A549 (cell line): ENCODE results near the gene IRAG1. TPM values are rescaled to one million over a fixed set of nuclear protein-coding genes. Genes with fewer than 3 reads are reported as not detected.

ENCODE experiments used
- ATAC-seq, 2 experiments: fragments of 200-7000 bp in 1 of 2; fragments of >200 bp in 1 of 2; cut with Nextera tagmentation in 1 of 2; cut with Tn5 transposase in 1 of 2; 3 replicates each; pipeline versions ENCODE4 v1.8.0 to v1.9.1; 2018 to 2020; ENCODE audit warnings: mild to moderate bottlenecking in 1 of 2, moderate library complexity in 1 of 2
- CTCF ChIA-PET: fragments of 300-600 bp; sonication (Branson Sonifier 250); formaldehyde crosslinking; extraction: SDS; loops from one replicate; lab custom pipeline; 2021; ENCODE audit warnings: antibody characterized with exemption, inconsistent platforms; lab: Yijun Ruan, JAX
- POLR2A ChIA-PET: fragments of 350-600 bp; formaldehyde crosslinking; extraction: SDS; loops from one replicate; lab custom pipeline; 2021; ENCODE audit warnings: antibody characterized with exemption, inconsistent platforms; lab: Yijun Ruan, JAX
- DNase-seq, 2 experiments: peaks; one replicate each; pipeline versions ENCODE4 v3.0.0 to v3.0.0-alpha.2; 2011 to 2016; ENCODE audit warnings: low read depth in 1 of 2, low spot score in 1 of 2
- FAIRE-seq: peaks from 2 replicates; lab custom pipeline; 2011; peaks lifted over from hg19 to GRCh38; lab: Jason Lieb, UNC
- H3K27ac ChIP-seq, 2 experiments: fragments of >200 bp; sonication (Bioruptor Twin); formaldehyde crosslinking; 3 replicates each; pipeline ENCODE4 v1.5.1; 2016 to 2017
- H3K4me1 ChIP-seq: fragments of >200 bp; sonication (Bioruptor Twin); formaldehyde crosslinking; 3 replicates; pipeline ENCODE4 v1.6.1; 2016
- H3K4me2 ChIP-seq: fragments of >200 bp; sonication (Bioruptor Twin); formaldehyde crosslinking; 3 replicates; pipeline ENCODE4 v1.6.1; 2016
- H3K4me3 ChIP-seq: fragments of >200 bp; sonication (Bioruptor Twin); formaldehyde crosslinking; 3 replicates; pipeline ENCODE4 v1.5.1; 2016
- H3K9me3 ChIP-seq: fragments of >200 bp; sonication (Bioruptor Twin); formaldehyde crosslinking; 3 replicates; pipeline ENCODE4 v1.6.1; 2016
- CBX2 ChIP-seq: fragments of 200-600 bp; sonication (generic); IDR thresholded peaks from 2 replicates; pipeline ENCODE4 v1.6.1; 2016; ENCODE audit warnings: low read depth, mild to moderate bottlenecking, borderline replicate concordance
- CEBPB ChIP-seq, 2 experiments: fragments of >200 bp in 1 of 2; sonication (Bioruptor Twin) in 1 of 2; formaldehyde crosslinking in 1 of 2; IDR thresholded peaks; 2 replicates each; pipeline ENCODE4 v1.6.1; 2012 to 2016
- EHF ChIP-seq: fragments of 250-450 bp; sonication (Bioruptor Pico); IDR thresholded peaks from 2 replicates; pipeline ENCODE4 v1.5.0; 2020; ENCODE audit warnings: mild to moderate bottlenecking
- FOSB ChIP-seq: fragments of 250-450 bp; sonication (Bioruptor Pico); IDR thresholded peaks from 2 replicates; pipeline ENCODE4 v1.5.0; 2020; ENCODE audit warnings: mild to moderate bottlenecking, moderate library complexity
- GATA3 ChIP-seq: IDR thresholded peaks from 2 replicates; pipeline ENCODE4 v1.6.1; 2012; ENCODE audit warnings: borderline replicate concordance
- HDAC2 ChIP-seq: fragments of 200-600 bp; sonication (generic); IDR thresholded peaks from 2 replicates; pipeline ENCODE4 v1.6.1; 2016
- HOXA7 ChIP-seq: fragments of 250-450 bp; sonication (Bioruptor Pico); IDR thresholded peaks from 2 replicates; pipeline ENCODE4 v1.5.0; 2020; ENCODE audit warnings: mild to moderate bottlenecking, moderate library complexity
- HOXB13 ChIP-seq: fragments of 250-450 bp; sonication (Bioruptor Pico); IDR thresholded peaks from 2 replicates; pipeline ENCODE4 v1.5.0; 2020; ENCODE audit warnings: low read depth, mild to moderate bottlenecking, moderate library complexity
- JUN ChIP-seq, 2 experiments: fragments of >200 bp; sonication (Bioruptor Twin); formaldehyde crosslinking; IDR thresholded peaks; 2 replicates in 1 of 2; 3 replicates in 1 of 2; pipeline ENCODE4 v1.6.1; 2016 to 2017
- MAFK ChIP-seq: fragments of 450-650 bp; IDR thresholded peaks from 2 replicates; pipeline ENCODE4 v1.6.1; 2014; ENCODE audit not compliant: partially characterized antibody
- NFE2L2 ChIP-seq: fragments of 150-350 bp; conservative IDR thresholded peaks from 2 replicates; pipeline ENCODE4 v1.6.1; 2014; ENCODE audit warnings: low read length
- NR3C1 ChIP-seq: fragments of >200 bp; sonication (Bioruptor Twin); formaldehyde crosslinking; IDR thresholded peaks from 3 replicates; pipeline ENCODE4 v1.6.1; 2017
- RARB ChIP-seq: fragments of 250-450 bp; sonication (Bioruptor Pico); IDR thresholded peaks from 2 replicates; pipeline ENCODE4 v1.8.0; 2021; ENCODE audit warnings: mild to moderate bottlenecking, moderate library complexity
- TP53 ChIP-seq: fragments of 250-450 bp; sonication (Bioruptor Pico); IDR thresholded peaks from 2 replicates; pipeline ENCODE4 v1.5.0; 2021; ENCODE audit warnings: mild to moderate bottlenecking, moderate library complexity
- ZFP36 ChIP-seq: fragments of 450-650 bp; IDR thresholded peaks from 2 replicates; pipeline ENCODE4 v1.6.1; 2014; ENCODE audit warnings: borderline replicate concordance; ENCODE audit not compliant: partially characterized antibody
- ZSCAN20 ChIP-seq: fragments of 250-450 bp; sonication (Bioruptor Pico); IDR thresholded peaks from 2 replicates; pipeline ENCODE4 v1.8.0; 2022; ENCODE audit warnings: mild to moderate bottlenecking, moderate library complexity
- WGBS: methylation state at CpG from one replicate; pipeline ENCODE4 v1.1.6; 2017; ENCODE audit errors: missing lambda C conversion rate; 5-methylcytosine and 5-hydroxymethylcytosine counted together
- polyA plus RNA-seq, 4 experiments: library from polyadenylated mRNA; depleted of rRNA in 3 of 4; stranded (reverse); fragments of >200 nt; fragmentation: RNase III in 1 of 4; extraction: RNeasy Plus Mini Kit Qiagen cat#74134 plus additional on column Dnase treatment in 1 of 4; gene quantifications; 2 replicates in 3 of 4; 3 replicates in 1 of 4; pipeline ENCODE4 v1.2.3, GENCODE V29; 2011 to 2017
- TF ChIP-seq, protein P1 (sequence below): fragments of 450-650 bp; IDR thresholded peaks from 2 replicates; pipeline ENCODE4 v1.6.1; 2014; ENCODE audit warnings: antibody characterized with exemption
- TF ChIP-seq, protein P2 (sequence below): fragments of >200 bp; sonication (Bioruptor Twin); formaldehyde crosslinking; IDR thresholded peaks from 3 replicates; pipeline ENCODE4 v1.5.1; 2016

Gene IRAG1
- polyA plus RNA-seq, 2 of the 4 experiments (the other 2 are of a cell fraction), result 0.05 TPM; not detected in 1

DNA sequence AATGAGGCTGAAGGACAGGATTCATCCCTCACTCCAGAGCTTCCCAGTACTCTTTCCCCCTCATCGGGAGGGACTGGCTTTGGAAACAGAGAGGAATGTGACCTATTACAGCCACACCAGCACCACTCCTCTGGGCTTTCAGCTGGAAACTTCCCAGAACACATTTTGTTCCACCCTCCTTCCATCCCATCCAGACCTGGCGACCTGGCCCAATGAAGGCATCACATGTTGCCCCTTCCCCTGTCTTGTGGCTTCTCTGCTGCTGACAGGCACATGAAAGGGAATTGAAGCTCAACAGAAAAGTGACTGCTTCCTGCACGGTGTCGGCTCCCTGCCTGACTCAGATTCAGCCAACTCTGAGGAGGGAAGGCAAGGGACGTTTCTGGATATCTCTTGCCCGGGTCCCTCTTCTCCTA lies 19.1 kb downstream of the IRAG1 start:
- no peaks in the 10 kb centered on the region for H3K9me3 ChIP-seq
- H3K4me2 ChIP-seq, result peak overlapping the region; percentile 63
- DNase-seq (no peak), ATAC-seq (peak in 1 of 2 experiments; percentile 57; a peak in 3 of 6 replicates)
- POLR2A ChIA-PET, result no interaction called here
- WGBS, result 79% methylated on average over 6 of the region's 6 CpGs
- H3K27ac ChIP-seq, result peak overlapping the region in 1 of 2 experiments; percentile 15; a peak in 1 of 6 replicates
- peaks cover 23% of the 10 kb centered on the region for H3K4me1 ChIP-seq
- TF ChIP-seq CBX2, result no peak
- no peak for TF ChIP-seq EHF
- TF ChIP-seq JUN (IDR thresholded peaks at IDR 0.05), result no peak
- TF ChIP-seq CEBPB (IDR thresholded peaks at IDR 0.05), result no peak
- TF ChIP-seq RARB (CRISPR knock-in tag), result no peak
- no peak for TF ChIP-seq NFE2L2
- TF ChIP-seq, all 56 proteins: peak for 0
- H3K4me3 ChIP-seq, result no peak overlapping the region
- CTCF ChIA-PET, result interaction anchor here (1.1 to 1.4 kb wide), 4 partner anchors 9 to 61 kb away, joined by 3 to 4 read pairs (median 4); no protein-coding TSS in a partner anchor
- FAIRE-seq, result no peak

DNA sequence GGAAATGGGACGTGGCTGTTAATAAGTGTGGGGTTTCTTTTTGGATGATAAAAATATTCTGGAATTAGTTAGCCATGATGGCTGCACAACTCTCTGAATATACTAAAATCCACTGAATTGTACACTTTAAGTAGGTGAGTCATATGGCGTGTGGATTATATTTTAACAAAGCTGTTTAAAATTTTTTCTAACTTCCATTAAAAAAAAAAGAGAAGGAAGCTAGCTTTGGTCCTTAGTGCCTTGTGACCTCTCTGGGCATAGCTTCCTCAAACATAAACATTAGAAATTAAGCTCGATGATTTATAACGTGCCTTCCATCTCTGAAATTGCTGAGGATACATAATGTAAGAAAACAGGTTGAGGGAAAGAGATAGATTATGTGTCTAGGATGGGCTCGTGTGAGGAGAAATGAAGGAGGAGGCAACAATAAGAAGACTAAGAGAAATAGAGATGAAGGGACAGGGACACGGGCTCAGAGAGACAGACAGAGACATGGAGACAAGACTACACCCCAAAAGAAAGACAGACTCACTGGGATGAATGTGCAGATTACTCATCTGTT lies 20.0 kb downstream of the IRAG1 start:
- FAIRE-seq (no peak), ATAC-seq (peak in 1 of 2 experiments; percentile 22; a peak in 2 of 6 replicates), DNase-seq (no peak)
- H3K4me3 ChIP-seq, result no peak overlapping the region
- ChIA-PET POLR2A (no interaction called here), CTCF (interaction anchor here (0.6 to 1.4 kb wide), 4 partner anchors 8 to 160 kb away, joined by 3 to 4 read pairs (median 3); no protein-coding TSS in a partner anchor)
- WGBS, result 17% methylated on average over 6 of the region's 6 CpGs
- TF ChIP-seq MAFK (peak; percentile 35), TP53 (CRISPR knock-in tag) (no peak)
- no peaks in the 10 kb centered on the region for H3K9me3 ChIP-seq
- H3K27ac ChIP-seq, result peak overlapping the region; percentile 10 to 34; a peak in 2 of 6 replicates
- H3K4me1 ChIP-seq, result peaks cover 31% of the 10 kb centered on the region
- H3K4me2 ChIP-seq, result peak overlapping the region; percentile 63

DNA sequence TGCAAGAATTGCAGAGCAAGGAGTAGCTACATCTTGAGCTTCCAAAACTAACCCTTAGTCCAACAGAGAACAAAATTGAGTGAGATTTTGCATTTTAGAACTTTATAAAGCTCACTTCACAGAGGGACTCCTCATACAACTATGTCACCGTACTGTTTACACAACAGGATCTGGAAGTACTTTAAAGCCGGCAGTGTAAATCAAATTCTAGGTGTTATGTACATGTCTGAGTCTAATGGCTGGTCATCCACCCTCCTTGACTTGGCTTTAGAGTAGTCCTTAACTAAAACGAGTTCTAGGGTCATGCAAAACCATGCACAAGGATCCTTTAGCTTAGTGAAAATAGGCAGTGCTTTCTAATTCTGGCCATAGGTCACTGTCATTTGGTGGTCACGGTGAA lies 23.5 kb downstream of the IRAG1 start:
- Histone ChIP-seq H3K27ac (peak overlapping the region in 1 of 2 experiments; percentile 63; a peak in 4 of 6 replicates), H3K4me3 (no peak overlapping the region), H3K9me3 (no peaks in the 10 kb centered on the region), H3K4me2 (0 out of 3 replicates have a peak overlapping the region, but pooled peaks have one; percentile 48), H3K4me1 (peaks cover 54% of the 10 kb centered on the region)
- FAIRE-seq (peak; percentile 23), DNase-seq (no peak), ATAC-seq (no peak)
- 69% methylated on average over 4 of the region's 4 CpGs for WGBS
- ChIA-PET CTCF (interaction anchor here (0.8 to 3.1 kb wide), 3 partner anchors 10 to 40 kb away, joined by 3 to 11 read pairs (median 5); no protein-coding TSS in a partner anchor), POLR2A (interaction anchor here (0.6 kb wide), 1 partner anchor 10 kb away, joined by 3 read pairs; no protein-coding TSS in a partner anchor)
- TF ChIP-seq HDAC2, result no peak
- TF ChIP-seq FOSB (CRISPR knock-in tag), result no peak
- TF ChIP-seq, protein P1, sequence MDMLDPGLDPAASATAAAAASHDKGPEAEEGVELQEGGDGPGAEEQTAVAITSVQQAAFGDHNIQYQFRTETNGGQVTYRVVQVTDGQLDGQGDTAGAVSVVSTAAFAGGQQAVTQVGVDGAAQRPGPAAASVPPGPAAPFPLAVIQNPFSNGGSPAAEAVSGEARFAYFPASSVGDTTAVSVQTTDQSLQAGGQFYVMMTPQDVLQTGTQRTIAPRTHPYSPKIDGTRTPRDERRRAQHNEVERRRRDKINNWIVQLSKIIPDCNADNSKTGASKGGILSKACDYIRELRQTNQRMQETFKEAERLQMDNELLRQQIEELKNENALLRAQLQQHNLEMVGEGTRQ, result no peak

DNA sequence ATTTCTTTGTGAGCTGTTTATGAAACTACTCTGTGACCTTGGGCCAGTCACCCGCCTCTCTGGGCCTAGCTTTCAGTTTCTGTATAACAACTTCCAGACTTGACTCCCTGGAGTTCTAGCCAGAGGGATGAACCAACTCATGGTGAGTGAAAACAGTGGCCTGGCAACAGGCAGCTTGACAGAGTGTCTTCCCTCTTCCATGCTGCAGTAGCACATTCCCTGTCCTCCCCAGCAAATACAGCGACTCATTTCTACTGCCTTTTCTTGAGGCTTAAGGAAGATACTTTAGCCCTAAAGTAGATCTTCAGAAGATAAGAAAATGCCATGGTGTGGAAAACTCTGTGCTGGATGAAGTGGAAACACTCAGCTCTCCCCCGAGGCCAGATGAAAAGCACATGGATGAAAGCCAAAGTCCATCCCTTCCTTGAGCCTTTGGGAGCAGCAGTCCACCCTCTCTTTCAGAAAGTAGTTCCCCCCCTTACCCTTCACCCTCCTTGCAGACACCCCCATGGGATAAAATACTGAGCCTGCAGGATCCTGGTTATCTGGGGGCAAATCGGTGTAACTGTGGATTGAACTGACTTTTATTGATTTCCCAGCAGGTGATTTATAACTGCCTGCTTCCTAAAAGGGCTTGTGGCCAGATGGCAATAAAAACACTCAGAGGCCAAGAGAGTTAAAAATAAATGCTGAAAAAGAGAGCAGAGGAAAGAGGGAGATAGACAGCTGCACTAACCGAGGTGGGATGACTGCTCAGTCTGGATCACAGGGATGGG lies 24.1 kb downstream of the IRAG1 start:
- ChIA-PET POLR2A (interaction anchor here (0.6 to 0.7 kb wide), 2 partner anchors 9 to 128 kb away, joined by 3 read pairs; partner anchors contain the start of gene RNF141), CTCF (interaction anchor here (0.8 to 3.1 kb wide), 3 partner anchors 10 to 39 kb away, joined by 3 to 11 read pairs (median 5); no protein-coding TSS in a partner anchor)
- WGBS, result 50% methylated on average over 5 of the region's 5 CpGs
- H3K9me3 ChIP-seq, result no peaks in the 10 kb centered on the region
- H3K27ac ChIP-seq, result peak overlapping the region; percentile 13 to 63; a peak in 5 of 6 replicates
- H3K4me2 ChIP-seq, result peak overlapping the region; percentile 48
- ATAC-seq (peak in 1 of 2 experiments; percentile 49; a peak in 3 of 6 replicates), FAIRE-seq (no peak)
- TF ChIP-seq GATA3 (peak; percentile 28; the same call in 1 of the 2 replicates), HDAC2 (no peak)
- TF ChIP-seq, all 56 proteins: peak for 1
- peak in 1 of 2 experiments; percentile 29 for DNase-seq
- H3K4me3 ChIP-seq, result no peak overlapping the region
- H3K4me1 ChIP-seq, result peaks cover 52% of the 10 kb centered on the region

DNA sequence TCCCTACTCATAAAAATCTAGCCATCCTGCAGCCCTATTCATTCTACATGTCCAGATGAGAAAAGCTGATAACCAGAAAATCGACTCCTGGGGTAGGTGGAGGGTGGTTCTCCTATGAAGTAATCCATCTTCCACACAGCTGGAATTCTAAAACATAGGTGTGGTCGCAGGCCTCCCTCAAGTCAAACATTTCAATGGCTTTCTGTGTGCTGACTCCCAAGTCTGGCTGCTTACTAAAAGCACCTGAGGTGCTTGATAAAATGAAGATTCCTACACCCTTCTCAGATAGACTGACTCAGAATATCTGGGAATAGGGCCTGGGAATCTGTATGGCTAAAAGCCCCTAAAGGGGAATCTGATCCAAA lies 26.1 kb downstream of the IRAG1 start:
- peak overlapping the region; percentile 74 to 82 for H3K27ac ChIP-seq
- no peak for TF ChIP-seq ZFP36
- no peak for TF ChIP-seq NR3C1
- TF ChIP-seq MAFK, result no peak
- TF ChIP-seq JUN (IDR thresholded peaks at IDR 0.05), result no peak
- TF ChIP-seq EHF, result no peak
- no peak for TF ChIP-seq HOXB13 (CRISPR knock-in tag)
- TF ChIP-seq, protein P2, sequence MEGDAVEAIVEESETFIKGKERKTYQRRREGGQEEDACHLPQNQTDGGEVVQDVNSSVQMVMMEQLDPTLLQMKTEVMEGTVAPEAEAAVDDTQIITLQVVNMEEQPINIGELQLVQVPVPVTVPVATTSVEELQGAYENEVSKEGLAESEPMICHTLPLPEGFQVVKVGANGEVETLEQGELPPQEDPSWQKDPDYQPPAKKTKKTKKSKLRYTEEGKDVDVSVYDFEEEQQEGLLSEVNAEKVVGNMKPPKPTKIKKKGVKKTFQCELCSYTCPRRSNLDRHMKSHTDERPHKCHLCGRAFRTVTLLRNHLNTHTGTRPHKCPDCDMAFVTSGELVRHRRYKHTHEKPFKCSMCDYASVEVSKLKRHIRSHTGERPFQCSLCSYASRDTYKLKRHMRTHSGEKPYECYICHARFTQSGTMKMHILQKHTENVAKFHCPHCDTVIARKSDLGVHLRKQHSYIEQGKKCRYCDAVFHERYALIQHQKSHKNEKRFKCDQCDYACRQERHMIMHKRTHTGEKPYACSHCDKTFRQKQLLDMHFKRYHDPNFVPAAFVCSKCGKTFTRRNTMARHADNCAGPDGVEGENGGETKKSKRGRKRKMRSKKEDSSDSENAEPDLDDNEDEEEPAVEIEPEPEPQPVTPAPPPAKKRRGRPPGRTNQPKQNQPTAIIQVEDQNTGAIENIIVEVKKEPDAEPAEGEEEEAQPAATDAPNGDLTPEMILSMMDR, result no peak
- no peak for TF ChIP-seq ZSCAN20 (CRISPR knock-in tag)
- TF ChIP-seq HOXA7 (CRISPR knock-in tag), result no peak
- no peak for DNase-seq
- WGBS, result 48% methylated on average over 2 of the region's 2 CpGs
- no peak for ATAC-seq
- H3K4me3 ChIP-seq, result no peak overlapping the region
- H3K4me1 ChIP-seq, result peaks cover 36% of the 10 kb centered on the region
- H3K9me3 ChIP-seq, result no peaks in the 10 kb centered on the region
- peak overlapping the region; percentile 56 for H3K4me2 ChIP-seq
- POLR2A ChIA-PET, result no interaction called here
- FAIRE-seq, result no peak
- CTCF ChIA-PET, result interaction anchor here (1.2 to 2.3 kb wide), 3 partner anchors 11 to 261 kb away, joined by 3 to 11 read pairs (median 5); no protein-coding TSS in a partner anchor
